PC-3 (cell line): ENCODE measurements around the gene ADAMTS3. TPM values are rescaled to one million over a fixed set of nuclear protein-coding genes. Genes with fewer than 3 reads are reported as not detected.

ENCODE experiments used
- ATAC-seq: fragments of 200-7000 bp; cut with Tn5 transposase; 2 replicates; pipeline ENCODE4 v1.9.1; 2020; ENCODE audit warnings: mild to moderate bottlenecking, moderate library complexity
- BruUV-seq: library from RNA; stranded (reverse); fragments of 400-500 nt; replicated peaks from 2 replicates; lab custom pipeline; 2021; lab: Mats Ljungman, UMichigan
- CTCF ChIA-PET: fragments of 300-600 bp; sonication (Branson Sonifier 250); formaldehyde crosslinking; loops from one replicate; lab custom pipeline; 2022; ENCODE audit warnings: antibody characterized with exemption; lab: Charles Lee
- POLR2A ChIA-PET: fragments of 300-600 bp; sonication (Branson Sonifier 250); formaldehyde crosslinking; loops from one replicate; lab custom pipeline; 2022; ENCODE audit warnings: antibody characterized with exemption; ENCODE audit not compliant: unreplicated experiment; lab: Charles Lee
- DNase-seq: peaks from one replicate; pipeline ENCODE4 v3.0.0-alpha.2; 2015
- H2AFZ ChIP-seq: fragments of 300-600 bp; sonication (generic); 2 replicates; pipeline ENCODE4 v1.6.0; 2016; ENCODE audit warnings: antibody characterized with exemption, low read length
- H3F3A ChIP-seq: fragments of 300-600 bp; sonication (generic); one replicate; pipeline ENCODE4 v1.6.0; 2017; ENCODE audit warnings: antibody characterized with exemption, low read length, control low read depth, mild to moderate bottlenecking; ENCODE audit not compliant: unreplicated experiment
- H3K27ac ChIP-seq: fragments of 300-600 bp; sonication (generic); 2 replicates; pipeline ENCODE4 v1.5.1; 2016; ENCODE audit warnings: mild to moderate bottlenecking, low read length
- H3K27me3 ChIP-seq: fragments of 300-600 bp; sonication (generic); 2 replicates; pipeline ENCODE4 v1.6.1; 2016; ENCODE audit warnings: low read length, mixed read lengths
- H3K36me3 ChIP-seq: fragments of 300-600 bp; sonication (generic); 2 replicates; pipeline ENCODE4 v1.6.1; 2016; ENCODE audit warnings: low read depth, mixed run types, low read length, mixed read lengths
- H3K4me1 ChIP-seq: fragments of 300-600 bp; sonication (generic); 2 replicates; pipeline ENCODE4 v1.5.1; 2016; ENCODE audit warnings: low read length; ENCODE audit not compliant: insufficient read depth
- H3K4me2 ChIP-seq: fragments of 300-600 bp; sonication (generic); 2 replicates; pipeline ENCODE4 v1.6.0; 2016; ENCODE audit warnings: low read length
- H3K4me3 ChIP-seq: fragments of 300-600 bp; sonication (generic); 2 replicates; pipeline ENCODE4 v1.5.1; 2016; ENCODE audit warnings: mild to moderate bottlenecking, low read length, mixed read lengths
- H3K79me2 ChIP-seq: fragments of 300-600 bp; sonication (generic); 2 replicates; pipeline ENCODE4 v1.6.1; 2017; ENCODE audit warnings: low read length, mixed read lengths
- H3K9ac ChIP-seq: fragments of 300-600 bp; sonication (generic); 2 replicates; pipeline ENCODE4 v1.6.0; 2016; ENCODE audit warnings: mild to moderate bottlenecking, low read length
- H3K9me2 ChIP-seq: fragments of 300-600 bp; sonication (generic); replicated peaks from 2 replicates; pipeline ENCODE4 v1.6.1; 2016; ENCODE audit warnings: mixed run types, low read length, mixed read lengths
- H3K9me3 ChIP-seq: fragments of 300-600 bp; sonication (generic); 2 replicates; pipeline ENCODE4 v1.6.1; 2016; ENCODE audit warnings: low read length, mixed read lengths
- H4K20me1 ChIP-seq: fragments of 300-600 bp; sonication (generic); 2 replicates; pipeline ENCODE4 v1.6.1; 2016; ENCODE audit warnings: low read length, mixed read lengths
- EZH2 ChIP-seq: fragments of 300-600 bp; sonication (generic); IDR thresholded peaks from one replicate; pipeline ENCODE4 v1.6.1; 2017; ENCODE audit warnings: antibody characterized with exemption, mild to moderate bottlenecking, low read length; ENCODE audit not compliant: unreplicated experiment
- EZH2phosphoT487 ChIP-seq: fragments of 300-600 bp; sonication (generic); IDR thresholded peaks from 2 replicates; pipeline ENCODE4 v1.6.1; 2018; ENCODE audit warnings: mild to moderate bottlenecking, antibody characterized with exemption, low read length, borderline replicate concordance
- intact Hi-C: fragments of 100-400 bp; cut with micrococcal nuclease; formaldehyde crosslinking; loops from 2 replicates; pipeline ENCODE4 v1.9.0; 2023
- total RNA-seq: library from RNA; depleted of rRNA; stranded (reverse); fragments of >200 nt; gene quantifications from 2 replicates; pipeline ENCODE4 v1.2.3, GENCODE V29; 2014
- TF ChIP-seq, protein P1 (sequence below): fragments of 300-600 bp; sonication (generic); conservative IDR thresholded peaks from 2 replicates; pipeline ENCODE4 v1.5.1; 2017; ENCODE audit warnings: antibody characterized with exemption, low read depth, mild to moderate bottlenecking, low read length

ADAMTS3 gene
- total RNA-seq, 1 experiment from 2014 or later, result 3.5 TPM

DNA sequence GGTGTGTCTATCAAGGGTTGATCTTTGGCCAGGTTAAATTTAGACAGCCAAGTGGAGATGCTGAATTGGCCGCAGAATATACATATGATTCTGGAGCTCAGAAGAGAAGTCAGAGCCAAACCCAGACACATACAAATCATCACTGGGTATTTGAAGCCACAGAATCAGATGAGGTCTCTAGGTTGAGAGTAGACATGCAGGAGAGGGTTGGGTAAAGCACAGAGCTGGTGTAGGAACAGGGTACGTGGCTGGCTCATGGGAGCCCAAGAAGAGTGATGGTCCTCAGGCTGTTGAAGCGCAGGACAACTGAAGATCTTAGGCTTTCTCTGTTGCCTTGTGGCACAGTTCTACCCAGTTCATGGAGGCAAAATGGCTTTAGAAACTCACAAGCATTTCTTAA, 37.7 kb downstream of the ADAMTS3 start:
- no peaks in the 10 kb centered on the region for H3K36me3 ChIP-seq
- CTCF ChIA-PET, result no interaction called here
- BruUV-seq, result no TSS peak

DNA sequence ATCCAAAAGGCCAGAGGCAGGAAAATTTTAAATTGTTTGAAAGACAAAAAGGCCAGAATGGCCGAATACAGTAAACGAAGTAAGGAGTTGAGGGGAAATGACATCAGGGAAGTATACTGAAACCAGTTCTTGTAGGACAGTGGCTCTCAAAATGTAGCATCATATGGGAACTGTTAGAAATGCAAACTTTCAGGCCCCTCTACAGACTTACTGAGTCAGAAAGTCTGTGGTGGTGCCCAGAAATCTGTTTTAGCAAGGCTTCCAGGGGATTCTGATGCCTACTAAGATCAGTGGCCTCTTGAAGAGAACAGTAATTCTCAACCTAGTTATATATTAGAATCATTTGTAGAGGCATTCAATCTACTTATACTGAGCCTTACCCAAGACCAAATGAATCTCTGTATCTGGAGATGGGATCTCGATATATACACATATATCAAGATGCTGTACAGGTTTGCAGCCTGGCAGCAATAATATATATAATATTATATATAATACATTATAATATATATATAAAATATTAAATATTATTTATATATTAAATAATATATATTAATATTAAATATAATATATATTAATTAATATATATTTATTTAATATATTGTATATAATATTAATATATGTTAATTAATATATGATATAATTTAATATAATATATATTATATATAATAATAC, 39.7 kb downstream of the ADAMTS3 start:
- DNase-seq (no peak), ATAC-seq (no peak)
- no peaks in the 10 kb centered on the region for H3K36me3 ChIP-seq
- no peaks in the 10 kb centered on the region for H3K27me3 ChIP-seq
- no peaks in the 10 kb centered on the region for H3K9me2 ChIP-seq
- H3K79me2 ChIP-seq, result no peaks in the 10 kb centered on the region
- no peaks in the 10 kb centered on the region for H3K9me3 ChIP-seq
- no peak overlapping the region for H2AFZ ChIP-seq
- intact Hi-C loops, result no loop called here
- ChIA-PET POLR2A (no interaction called here), CTCF (no interaction called here)
- no peak overlapping the region for H3K9ac ChIP-seq
- BruUV-seq, result no TSS peak
- TF ChIP-seq EZH2 (no peak), EZH2phosphoT487 (no peak)
- TF ChIP-seq, protein P1, sequence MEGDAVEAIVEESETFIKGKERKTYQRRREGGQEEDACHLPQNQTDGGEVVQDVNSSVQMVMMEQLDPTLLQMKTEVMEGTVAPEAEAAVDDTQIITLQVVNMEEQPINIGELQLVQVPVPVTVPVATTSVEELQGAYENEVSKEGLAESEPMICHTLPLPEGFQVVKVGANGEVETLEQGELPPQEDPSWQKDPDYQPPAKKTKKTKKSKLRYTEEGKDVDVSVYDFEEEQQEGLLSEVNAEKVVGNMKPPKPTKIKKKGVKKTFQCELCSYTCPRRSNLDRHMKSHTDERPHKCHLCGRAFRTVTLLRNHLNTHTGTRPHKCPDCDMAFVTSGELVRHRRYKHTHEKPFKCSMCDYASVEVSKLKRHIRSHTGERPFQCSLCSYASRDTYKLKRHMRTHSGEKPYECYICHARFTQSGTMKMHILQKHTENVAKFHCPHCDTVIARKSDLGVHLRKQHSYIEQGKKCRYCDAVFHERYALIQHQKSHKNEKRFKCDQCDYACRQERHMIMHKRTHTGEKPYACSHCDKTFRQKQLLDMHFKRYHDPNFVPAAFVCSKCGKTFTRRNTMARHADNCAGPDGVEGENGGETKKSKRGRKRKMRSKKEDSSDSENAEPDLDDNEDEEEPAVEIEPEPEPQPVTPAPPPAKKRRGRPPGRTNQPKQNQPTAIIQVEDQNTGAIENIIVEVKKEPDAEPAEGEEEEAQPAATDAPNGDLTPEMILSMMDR, result no peak
- no peak overlapping the region for H3K4me3 ChIP-seq
- no peaks in the 10 kb centered on the region for H3F3A ChIP-seq
- no peak overlapping the region for H3K27ac ChIP-seq
- no peaks in the 10 kb centered on the region for H3K4me1 ChIP-seq
- H3K4me2 ChIP-seq, result no peak overlapping the region
- H4K20me1 ChIP-seq, result no peaks in the 10 kb centered on the region

More for the DNA sequence above, 37.7 kb downstream of the ADAMTS3 start:
- intact Hi-C loops, result no loop called here
- Histone ChIP-seq H3K27ac (no peak overlapping the region), H3K9me3 (no peaks in the 10 kb centered on the region), H3K4me2 (no peak overlapping the region), H3K79me2 (no peaks in the 10 kb centered on the region), H3F3A (no peaks in the 10 kb centered on the region), H3K4me1 (no peaks in the 10 kb centered on the region), H3K27me3 (no peaks in the 10 kb centered on the region), H4K20me1 (no peaks in the 10 kb centered on the region), H2AFZ (no peak overlapping the region), H3K4me3 (no peak overlapping the region), H3K9me2 (no peaks in the 10 kb centered on the region), H3K9ac (no peak overlapping the region)
- TF ChIP-seq, protein P1, result no peak
- TF ChIP-seq EZH2phosphoT487 (no peak), EZH2 (no peak)
- ATAC-seq (no peak), DNase-seq (no peak)
- POLR2A ChIA-PET, result no interaction called here

DNA sequence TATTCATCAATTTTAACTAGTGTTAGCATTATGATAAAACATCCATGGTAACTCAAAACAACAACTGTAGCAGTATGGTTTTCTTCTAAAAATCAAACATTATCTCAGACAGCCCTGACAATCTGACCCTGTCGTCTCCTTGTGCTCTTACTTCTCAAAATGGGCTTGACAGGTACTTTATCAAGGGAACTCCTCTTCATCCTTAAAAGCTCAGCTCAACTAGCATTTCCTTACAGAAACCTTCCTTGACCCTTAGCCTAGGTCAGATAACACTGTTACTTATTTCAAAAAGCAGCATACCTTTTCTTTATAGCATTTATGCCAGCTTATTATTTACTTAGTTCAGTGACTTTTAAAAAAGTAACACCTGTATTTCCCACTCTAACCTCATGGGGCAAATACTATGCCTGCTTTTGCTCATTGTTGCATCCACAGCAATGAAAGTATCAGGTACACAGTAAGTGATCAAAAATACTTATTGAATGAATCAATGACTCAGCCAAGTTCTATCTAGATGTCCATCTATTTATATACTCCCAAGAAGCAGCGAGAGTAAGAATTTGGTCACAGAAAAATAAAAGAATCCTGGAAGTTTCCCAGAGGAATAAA, 41.9 kb downstream of the ADAMTS3 start:
- POLR2A ChIA-PET, result no interaction called here
- Histone ChIP-seq H3K4me2 (no peak overlapping the region), H2AFZ (no peak overlapping the region), H3K9ac (no peak overlapping the region), H3K4me3 (no peak overlapping the region), H3K27ac (no peak overlapping the region), H3F3A (no peaks in the 10 kb centered on the region), H3K27me3 (no peaks in the 10 kb centered on the region), H3K9me2 (no peaks in the 10 kb centered on the region), H3K4me1 (no peaks in the 10 kb centered on the region), H4K20me1 (no peaks in the 10 kb centered on the region), H3K36me3 (no peaks in the 10 kb centered on the region), H3K9me3 (no peaks in the 10 kb centered on the region), H3K79me2 (no peaks in the 10 kb centered on the region)
- TF ChIP-seq EZH2phosphoT487 (no peak), EZH2 (no peak)
- TF ChIP-seq, protein P1, result no peak; the same call in none of the 2 replicates
- intact Hi-C loops, result no loop called here
- ATAC-seq (0 out of 2 replicates have a peak, but pooled peaks have one; percentile 35), DNase-seq (peak; percentile 21)
- BruUV-seq, result no TSS peak
- CTCF ChIA-PET, result no interaction called here
